DOHH2 (cell line): ENCODE data around the gene BATF3.

Experiments
- EZH2phosphoT487 ChIP-seq: fragments of 200-600 bp; sonication (generic); IDR thresholded peaks from 2 replicates; pipeline ENCODE4 v1.6.1; 2017; ENCODE audit warnings: borderline replicate concordance, mild to moderate bottlenecking, antibody characterized with exemption, low read length, moderate library complexity, mixed read lengths
- TF ChIP-seq, protein P1 (sequence below): fragments of 200-600 bp; sonication (generic); IDR thresholded peaks from one replicate; pipeline ENCODE4 v1.5.1; 2014; ENCODE audit warnings: antibody characterized with exemption, mild to moderate bottlenecking, low read depth, low read length; ENCODE audit not compliant: poor library complexity, severe bottlenecking

DNA sequence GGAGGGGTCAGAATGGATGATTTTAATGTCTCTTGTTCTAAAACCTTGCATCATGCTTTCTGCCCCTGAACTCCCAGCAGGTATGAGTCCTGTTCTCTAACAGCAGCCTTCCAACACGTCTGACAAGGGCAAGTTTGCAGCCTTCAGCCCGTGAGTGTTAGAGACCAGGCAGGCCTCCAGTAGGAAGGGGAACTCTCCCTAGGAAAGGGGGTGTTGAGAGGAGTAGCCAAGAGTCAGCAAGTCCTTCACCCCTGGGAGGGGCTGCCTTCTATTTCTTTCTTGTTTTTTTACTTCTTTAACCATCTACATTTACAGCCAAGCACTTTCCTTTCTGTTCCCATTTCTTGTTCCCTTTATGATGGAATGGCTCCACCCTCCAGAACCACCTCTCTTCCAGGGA, 14.2 kb downstream of the BATF3 start:
- TF ChIP-seq, protein P1, sequence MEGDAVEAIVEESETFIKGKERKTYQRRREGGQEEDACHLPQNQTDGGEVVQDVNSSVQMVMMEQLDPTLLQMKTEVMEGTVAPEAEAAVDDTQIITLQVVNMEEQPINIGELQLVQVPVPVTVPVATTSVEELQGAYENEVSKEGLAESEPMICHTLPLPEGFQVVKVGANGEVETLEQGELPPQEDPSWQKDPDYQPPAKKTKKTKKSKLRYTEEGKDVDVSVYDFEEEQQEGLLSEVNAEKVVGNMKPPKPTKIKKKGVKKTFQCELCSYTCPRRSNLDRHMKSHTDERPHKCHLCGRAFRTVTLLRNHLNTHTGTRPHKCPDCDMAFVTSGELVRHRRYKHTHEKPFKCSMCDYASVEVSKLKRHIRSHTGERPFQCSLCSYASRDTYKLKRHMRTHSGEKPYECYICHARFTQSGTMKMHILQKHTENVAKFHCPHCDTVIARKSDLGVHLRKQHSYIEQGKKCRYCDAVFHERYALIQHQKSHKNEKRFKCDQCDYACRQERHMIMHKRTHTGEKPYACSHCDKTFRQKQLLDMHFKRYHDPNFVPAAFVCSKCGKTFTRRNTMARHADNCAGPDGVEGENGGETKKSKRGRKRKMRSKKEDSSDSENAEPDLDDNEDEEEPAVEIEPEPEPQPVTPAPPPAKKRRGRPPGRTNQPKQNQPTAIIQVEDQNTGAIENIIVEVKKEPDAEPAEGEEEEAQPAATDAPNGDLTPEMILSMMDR: no peak
- TF ChIP-seq EZH2phosphoT487: no peak
